HEK293 (cell line): ENCODE measurements around the gene TRPC6.

Experiments used
- CTCF ChIA-PET: fragments of 350-600 bp; formaldehyde crosslinking; extraction: SDS; loops from one replicate; lab custom pipeline; 2021; ENCODE audit warnings: antibody characterized with exemption; lab: Yijun Ruan, JAX
- POLR2A ChIA-PET: fragments of 300-600 bp; formaldehyde crosslinking; extraction: SDS; loops from one replicate; lab custom pipeline; 2020; ENCODE audit warnings: antibody characterized with exemption, inconsistent platforms; lab: Yijun Ruan, JAX
- H3K27ac ChIP-seq: fragments of 200-500 bp; sonication (Bioruptor generic); 2 replicates; pipeline ENCODE4 v1.5.1; 2014; ENCODE audit warnings: low read depth, low read length, control low read depth, inconsistent platforms; ENCODE audit errors: extremely low read depth
- H3K36me3 ChIP-seq, 2 experiments: fragments of 200-500 bp in 1 of 2; sonication (Bioruptor generic) in 1 of 2; 1 replicate in 1 of 2; 2 replicates in 1 of 2; pipeline ENCODE4 v1.5.1; 2014 to 2017; ENCODE audit warnings: inconsistent platforms in 2 of 2, low read length in 2 of 2; ENCODE audit not compliant: control insufficient read depth in 2 of 2, insufficient read depth in 1 of 2
- H3K4me1 ChIP-seq: fragments of 200-500 bp; sonication (Bioruptor generic); 2 replicates; pipeline ENCODE4 v1.5.1; 2014; ENCODE audit warnings: mild to moderate bottlenecking, low read length, inconsistent platforms; ENCODE audit not compliant: control insufficient read depth, insufficient read depth
- H3K4me3 ChIP-seq: 2 replicates; pipeline ENCODE4 v1.5.1; 2011; ENCODE audit warnings: low read depth, mild to moderate bottlenecking, control low read depth, low read length, moderate library complexity
- H3K9me3 ChIP-seq: fragments of 200-500 bp; sonication (Bioruptor generic); 2 replicates; pipeline ENCODE4 v1.5.1; 2014; ENCODE audit warnings: low read depth, low read length, inconsistent platforms; ENCODE audit not compliant: control insufficient read depth, insufficient read depth
- CTCF ChIP-seq: fragments of 450-650 bp; formaldehyde crosslinking; IDR thresholded peaks from 2 replicates; pipeline ENCODE4 v1.5.1; 2016; ENCODE audit warnings: missing biosample characterization, missing genetic modification characterization
- GFI1B ChIP-seq: fragments of 450-650 bp; formaldehyde crosslinking; IDR thresholded peaks from 2 replicates; pipeline ENCODE4 v1.5.1; 2016; ENCODE audit warnings: missing biosample characterization, missing genetic modification characterization
- GLI4 ChIP-seq: fragments of 450-650 bp; formaldehyde crosslinking; IDR thresholded peaks from 2 replicates; pipeline ENCODE4 v1.5.1; 2016; ENCODE audit warnings: missing biosample characterization, missing genetic modification characterization
- KLF16 ChIP-seq: fragments of 450-650 bp; formaldehyde crosslinking; IDR thresholded peaks from 2 replicates; pipeline ENCODE4 v1.5.1; 2017; ENCODE audit warnings: missing biosample characterization, missing genetic modification characterization
- REPIN1 ChIP-seq: fragments of 450-650 bp; formaldehyde crosslinking; IDR thresholded peaks from 2 replicates; pipeline ENCODE4 v1.5.1; 2017; ENCODE audit warnings: missing biosample characterization, missing genetic modification characterization, low read depth
- ZBTB8A ChIP-seq: fragments of 450-650 bp; formaldehyde crosslinking; IDR thresholded peaks from 2 replicates; pipeline ENCODE4 v1.5.1; 2016; ENCODE audit warnings: missing biosample characterization, missing genetic modification characterization
- ZFP41 ChIP-seq: fragments of 450-650 bp; formaldehyde crosslinking; IDR thresholded peaks from 2 replicates; pipeline ENCODE4 v1.5.1; 2016; ENCODE audit warnings: missing biosample characterization, missing genetic modification characterization, borderline replicate concordance
- ZNF280D ChIP-seq: fragments of 450-650 bp; formaldehyde crosslinking; IDR thresholded peaks from 2 replicates; pipeline ENCODE4 v1.5.1; 2016; ENCODE audit warnings: missing biosample characterization, missing genetic modification characterization
- ZNF37A ChIP-seq: fragments of 450-650 bp; IDR thresholded peaks from 2 replicates; pipeline ENCODE4 v1.5.1; 2018; ENCODE audit warnings: missing biosample characterization, missing genetic modification characterization
- ZNF596 ChIP-seq: fragments of 450-650 bp; IDR thresholded peaks from 2 replicates; pipeline ENCODE4 v1.5.0; 2018; ENCODE audit warnings: missing biosample characterization, mild to moderate bottlenecking, missing genetic modification characterization, moderate library complexity
- ZNF639 ChIP-seq: fragments of 450-650 bp; formaldehyde crosslinking; IDR thresholded peaks from 2 replicates; pipeline ENCODE4 v1.5.1; 2016; ENCODE audit warnings: missing biosample characterization, missing genetic modification characterization
- ZNF658 ChIP-seq: fragments of 450-650 bp; formaldehyde crosslinking; IDR thresholded peaks from 2 replicates; pipeline ENCODE4; 2016; ENCODE audit warnings: missing biosample characterization, missing genetic modification characterization
- ZNF747 ChIP-seq: fragments of 450-650 bp; formaldehyde crosslinking; IDR thresholded peaks from 2 replicates; pipeline ENCODE4 v1.5.1; 2016; ENCODE audit warnings: missing biosample characterization, missing genetic modification characterization
- TF ChIP-seq, protein P1 (sequence below): fragments of 450-650 bp; formaldehyde crosslinking; conservative IDR thresholded peaks from 2 replicates; pipeline ENCODE4 v1.5.1; 2016; ENCODE audit warnings: low read depth, missing biosample characterization, missing genetic modification characterization
- TF ChIP-seq, protein P2 (sequence below): fragments of 450-650 bp; formaldehyde crosslinking; IDR thresholded peaks from 2 replicates; pipeline ENCODE4 v1.5.1; 2016; ENCODE audit warnings: missing biosample characterization, missing genetic modification characterization, borderline replicate concordance
- TF ChIP-seq, protein P3 (sequence below): fragments of 450-650 bp; formaldehyde crosslinking; conservative IDR thresholded peaks from 2 replicates; pipeline ENCODE4 v1.5.1; 2016; ENCODE audit warnings: low read depth, missing biosample characterization, missing genetic modification characterization

The TRPC6 gene

DNA sequence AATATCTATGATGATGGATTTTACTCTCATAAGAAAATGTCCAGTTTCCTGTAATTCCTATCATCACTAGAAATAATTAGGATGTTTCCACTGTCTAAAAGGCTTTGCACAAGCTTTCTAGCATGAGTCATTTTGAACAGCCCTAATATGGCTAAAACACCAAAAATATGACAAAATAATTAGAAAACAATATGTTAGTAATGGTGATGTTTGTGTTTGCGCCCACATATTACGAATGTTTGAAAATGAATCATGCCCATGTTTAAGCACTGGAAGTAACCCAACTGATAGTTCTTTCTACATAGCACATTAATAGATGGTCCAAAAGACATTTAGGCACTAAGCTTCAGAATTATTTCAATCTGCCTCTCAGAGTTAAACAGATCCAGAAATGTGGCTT is 96.0 kb downstream of the TRPC6 start:
- Histone ChIP-seq H3K4me3 (no peak overlapping the region), H3K9me3 (no peaks in the 10 kb centered on the region), H3K4me1 (no peaks in the 10 kb centered on the region), H3K27ac (no peak overlapping the region), H3K36me3 (no peaks in the 10 kb centered on the region)
- ChIA-PET POLR2A (no interaction called here), CTCF (no interaction called here)
- TF ChIP-seq, protein P1, sequence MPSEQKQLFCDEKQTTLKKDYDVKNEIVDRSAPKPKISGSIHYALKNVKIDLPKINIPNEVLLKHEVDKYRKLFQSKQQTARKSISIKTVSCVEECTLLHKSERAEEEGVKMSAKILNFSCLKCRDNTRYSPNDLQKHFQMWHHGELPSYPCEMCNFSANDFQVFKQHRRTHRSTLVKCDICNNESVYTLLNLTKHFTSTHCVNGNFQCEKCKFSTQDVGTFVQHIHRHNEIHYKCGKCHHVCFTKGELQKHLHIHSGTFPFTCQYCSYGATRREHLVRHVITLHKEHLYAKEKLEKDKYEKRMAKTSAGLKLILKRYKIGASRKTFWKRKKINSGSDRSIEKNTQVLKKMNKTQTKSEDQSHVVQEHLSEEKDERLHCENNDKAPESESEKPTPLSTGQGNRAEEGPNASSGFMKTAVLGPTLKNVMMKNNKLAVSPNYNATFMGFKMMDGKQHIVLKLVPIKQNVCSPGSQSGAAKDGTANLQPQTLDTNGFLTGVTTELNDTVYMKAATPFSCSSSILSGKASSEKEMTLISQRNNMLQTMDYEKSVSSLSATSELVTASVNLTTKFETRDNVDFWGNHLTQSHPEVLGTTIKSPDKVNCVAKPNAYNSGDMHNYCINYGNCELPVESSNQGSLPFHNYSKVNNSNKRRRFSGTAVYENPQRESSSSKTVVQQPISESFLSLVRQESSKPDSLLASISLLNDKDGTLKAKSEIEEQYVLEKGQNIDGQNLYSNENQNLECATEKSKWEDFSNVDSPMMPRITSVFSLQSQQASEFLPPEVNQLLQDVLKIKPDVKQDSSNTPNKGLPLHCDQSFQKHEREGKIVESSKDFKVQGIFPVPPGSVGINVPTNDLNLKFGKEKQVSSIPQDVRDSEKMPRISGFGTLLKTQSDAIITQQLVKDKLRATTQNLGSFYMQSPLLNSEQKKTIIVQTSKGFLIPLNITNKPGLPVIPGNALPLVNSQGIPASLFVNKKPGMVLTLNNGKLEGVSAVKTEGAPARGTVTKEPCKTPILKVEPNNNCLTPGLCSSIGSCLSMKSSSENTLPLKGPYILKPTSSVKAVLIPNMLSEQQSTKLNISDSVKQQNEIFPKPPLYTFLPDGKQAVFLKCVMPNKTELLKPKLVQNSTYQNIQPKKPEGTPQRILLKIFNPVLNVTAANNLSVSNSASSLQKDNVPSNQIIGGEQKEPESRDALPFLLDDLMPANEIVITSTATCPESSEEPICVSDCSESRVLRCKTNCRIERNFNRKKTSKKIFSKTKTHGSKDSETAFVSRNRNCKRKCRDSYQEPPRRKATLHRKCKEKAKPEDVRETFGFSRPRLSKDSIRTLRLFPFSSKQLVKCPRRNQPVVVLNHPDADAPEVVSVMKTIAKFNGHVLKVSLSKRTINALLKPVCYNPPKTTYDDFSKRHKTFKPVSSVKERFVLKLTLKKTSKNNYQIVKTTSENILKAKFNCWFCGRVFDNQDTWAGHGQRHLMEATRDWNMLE (tag by site-specific recombination) = no peak
- no peak for TF ChIP-seq ZFP41 (tag by site-specific recombination)
- TF ChIP-seq ZNF658 (tag by site-specific recombination) = no peak
- no peak for TF ChIP-seq ZNF747 (tag by site-specific recombination)
- TF ChIP-seq ZNF280D (tag by site-specific recombination) = no peak
- TF ChIP-seq, protein P2, sequence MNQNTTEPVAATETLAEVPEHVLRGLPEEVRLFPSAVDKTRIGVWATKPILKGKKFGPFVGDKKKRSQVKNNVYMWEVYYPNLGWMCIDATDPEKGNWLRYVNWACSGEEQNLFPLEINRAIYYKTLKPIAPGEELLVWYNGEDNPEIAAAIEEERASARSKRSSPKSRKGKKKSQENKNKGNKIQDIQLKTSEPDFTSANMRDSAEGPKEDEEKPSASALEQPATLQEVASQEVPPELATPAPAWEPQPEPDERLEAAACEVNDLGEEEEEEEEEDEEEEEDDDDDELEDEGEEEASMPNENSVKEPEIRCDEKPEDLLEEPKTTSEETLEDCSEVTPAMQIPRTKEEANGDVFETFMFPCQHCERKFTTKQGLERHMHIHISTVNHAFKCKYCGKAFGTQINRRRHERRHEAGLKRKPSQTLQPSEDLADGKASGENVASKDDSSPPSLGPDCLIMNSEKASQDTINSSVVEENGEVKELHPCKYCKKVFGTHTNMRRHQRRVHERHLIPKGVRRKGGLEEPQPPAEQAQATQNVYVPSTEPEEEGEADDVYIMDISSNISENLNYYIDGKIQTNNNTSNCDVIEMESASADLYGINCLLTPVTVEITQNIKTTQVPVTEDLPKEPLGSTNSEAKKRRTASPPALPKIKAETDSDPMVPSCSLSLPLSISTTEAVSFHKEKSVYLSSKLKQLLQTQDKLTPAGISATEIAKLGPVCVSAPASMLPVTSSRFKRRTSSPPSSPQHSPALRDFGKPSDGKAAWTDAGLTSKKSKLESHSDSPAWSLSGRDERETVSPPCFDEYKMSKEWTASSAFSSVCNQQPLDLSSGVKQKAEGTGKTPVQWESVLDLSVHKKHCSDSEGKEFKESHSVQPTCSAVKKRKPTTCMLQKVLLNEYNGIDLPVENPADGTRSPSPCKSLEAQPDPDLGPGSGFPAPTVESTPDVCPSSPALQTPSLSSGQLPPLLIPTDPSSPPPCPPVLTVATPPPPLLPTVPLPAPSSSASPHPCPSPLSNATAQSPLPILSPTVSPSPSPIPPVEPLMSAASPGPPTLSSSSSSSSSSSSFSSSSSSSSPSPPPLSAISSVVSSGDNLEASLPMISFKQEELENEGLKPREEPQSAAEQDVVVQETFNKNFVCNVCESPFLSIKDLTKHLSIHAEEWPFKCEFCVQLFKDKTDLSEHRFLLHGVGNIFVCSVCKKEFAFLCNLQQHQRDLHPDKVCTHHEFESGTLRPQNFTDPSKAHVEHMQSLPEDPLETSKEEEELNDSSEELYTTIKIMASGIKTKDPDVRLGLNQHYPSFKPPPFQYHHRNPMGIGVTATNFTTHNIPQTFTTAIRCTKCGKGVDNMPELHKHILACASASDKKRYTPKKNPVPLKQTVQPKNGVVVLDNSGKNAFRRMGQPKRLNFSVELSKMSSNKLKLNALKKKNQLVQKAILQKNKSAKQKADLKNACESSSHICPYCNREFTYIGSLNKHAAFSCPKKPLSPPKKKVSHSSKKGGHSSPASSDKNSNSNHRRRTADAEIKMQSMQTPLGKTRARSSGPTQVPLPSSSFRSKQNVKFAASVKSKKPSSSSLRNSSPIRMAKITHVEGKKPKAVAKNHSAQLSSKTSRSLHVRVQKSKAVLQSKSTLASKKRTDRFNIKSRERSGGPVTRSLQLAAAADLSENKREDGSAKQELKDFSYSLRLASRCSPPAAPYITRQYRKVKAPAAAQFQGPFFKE (tag by site-specific recombination) = no peak
- no peak for TF ChIP-seq REPIN1
- TF ChIP-seq ZNF37A (tag by site-specific recombination) = no peak
- no peak for TF ChIP-seq CTCF (tag by site-specific recombination)
- TF ChIP-seq KLF16 (tag by site-specific recombination) = no peak
- no peak for TF ChIP-seq ZBTB8A (tag by site-specific recombination)
- TF ChIP-seq GFI1B (tag by site-specific recombination) = no peak
- TF ChIP-seq, protein P3, sequence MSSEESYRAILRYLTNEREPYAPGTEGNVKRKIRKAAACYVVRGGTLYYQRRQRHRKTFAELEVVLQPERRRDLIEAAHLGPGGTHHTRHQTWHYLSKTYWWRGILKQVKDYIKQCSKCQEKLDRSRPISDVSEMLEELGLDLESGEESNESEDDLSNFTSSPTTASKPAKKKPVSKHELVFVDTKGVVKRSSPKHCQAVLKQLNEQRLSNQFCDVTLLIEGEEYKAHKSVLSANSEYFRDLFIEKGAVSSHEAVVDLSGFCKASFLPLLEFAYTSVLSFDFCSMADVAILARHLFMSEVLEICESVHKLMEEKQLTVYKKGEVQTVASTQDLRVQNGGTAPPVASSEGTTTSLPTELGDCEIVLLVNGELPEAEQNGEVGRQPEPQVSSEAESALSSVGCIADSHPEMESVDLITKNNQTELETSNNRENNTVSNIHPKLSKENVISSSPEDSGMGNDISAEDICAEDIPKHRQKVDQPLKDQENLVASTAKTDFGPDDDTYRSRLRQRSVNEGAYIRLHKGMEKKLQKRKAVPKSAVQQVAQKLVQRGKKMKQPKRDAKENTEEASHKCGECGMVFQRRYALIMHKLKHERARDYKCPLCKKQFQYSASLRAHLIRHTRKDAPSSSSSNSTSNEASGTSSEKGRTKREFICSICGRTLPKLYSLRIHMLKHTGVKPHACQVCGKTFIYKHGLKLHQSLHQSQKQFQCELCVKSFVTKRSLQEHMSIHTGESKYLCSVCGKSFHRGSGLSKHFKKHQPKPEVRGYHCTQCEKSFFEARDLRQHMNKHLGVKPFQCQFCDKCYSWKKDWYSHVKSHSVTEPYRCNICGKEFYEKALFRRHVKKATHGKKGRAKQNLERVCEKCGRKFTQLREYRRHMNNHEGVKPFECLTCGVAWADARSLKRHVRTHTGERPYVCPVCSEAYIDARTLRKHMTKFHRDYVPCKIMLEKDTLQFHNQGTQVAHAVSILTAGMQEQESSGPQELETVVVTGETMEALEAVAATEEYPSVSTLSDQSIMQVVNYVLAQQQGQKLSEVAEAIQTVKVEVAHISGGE (tag by site-specific recombination) = no peak
- TF ChIP-seq ZNF596 (tag by site-specific recombination) = no peak
- TF ChIP-seq GLI4 = no peak
- no peak for TF ChIP-seq ZNF639 (tag by site-specific recombination)
